WTC11 (cell line): Measurements from ENCODE around the gene SH3BGRL3. TPM values are rescaled to one million over a fixed set of nuclear protein-coding genes. Genes with fewer than 3 reads are reported as not detected.

Source experiments
- ATAC-seq: fragments of 200-7000 bp; cut with Tn5 transposase; 2 replicates; pipeline ENCODE4 v1.10.0; 2021; ENCODE audit warnings: mild to moderate bottlenecking, moderate library complexity
- CTCF ChIA-PET: fragments of 300-600 bp; sonication (Branson Sonifier 250); formaldehyde crosslinking; loops from one replicate; lab custom pipeline; 2021; ENCODE audit warnings: antibody characterized with exemption; lab: Charles Lee
- POLR2A ChIA-PET: fragments of 350-600 bp; sonication (Branson Sonifier 250); formaldehyde crosslinking; loops from one replicate; lab custom pipeline; 2021; ENCODE audit warnings: antibody characterized with exemption; lab: Charles Lee
- DNase-seq: peaks from one replicate; pipeline ENCODE4 v3.0.0; 2021; ENCODE audit warnings: low spot score
- H3K27ac Mint-ChIP-seq: 2 replicates; pipeline ENCODE4 v1.8.0; 2021; ENCODE audit warnings: mixed read lengths
- H3K27me3 Mint-ChIP-seq: 2 replicates; pipeline ENCODE4 v1.8.0; 2021; ENCODE audit warnings: low read depth, mild to moderate bottlenecking, moderate library complexity, mixed read lengths
- H3K36me3 Mint-ChIP-seq: 2 replicates; pipeline ENCODE4 v1.8.0; 2021; ENCODE audit warnings: mixed read lengths
- H3K4me1 Mint-ChIP-seq: 2 replicates; pipeline ENCODE4 v1.8.0; 2022; ENCODE audit warnings: mixed read lengths
- H3K4me3 Mint-ChIP-seq: 2 replicates; pipeline ENCODE4 v1.8.0; 2021; ENCODE audit warnings: mild to moderate bottlenecking, moderate library complexity, mixed read lengths
- H3K9me3 Mint-ChIP-seq: 2 replicates; pipeline ENCODE4 v1.8.0; 2021; ENCODE audit warnings: mixed read lengths
- ELF4 ChIP-seq: sonication (generic); formaldehyde crosslinking; IDR thresholded peaks from 2 replicates; pipeline ENCODE4 v1.8.1; 2022; ENCODE audit warnings: low read depth, mild to moderate bottlenecking, moderate library complexity, missing genetic modification reagents
- EMX1 ChIP-seq: fragments of 250-450 bp; sonication (Bioruptor Pico); IDR thresholded peaks from 2 replicates; pipeline ENCODE4 v1.8.0; 2021; ENCODE audit warnings: mild to moderate bottlenecking
- IRF2 ChIP-seq: sonication (generic); formaldehyde crosslinking; IDR thresholded peaks from 2 replicates; pipeline ENCODE4 v1.8.0; 2022; ENCODE audit warnings: low read depth, missing genetic modification reagents, borderline replicate concordance
- JUN ChIP-seq: sonication (generic); formaldehyde crosslinking; IDR thresholded peaks from 2 replicates; pipeline ENCODE4 v1.8.0; 2023; ENCODE audit warnings: mild to moderate bottlenecking, missing genetic modification reagents
- SMAD3 ChIP-seq: sonication (generic); formaldehyde crosslinking; IDR thresholded peaks from 2 replicates; pipeline ENCODE4 v1.8.0; 2022; ENCODE audit warnings: missing genetic modification reagents, mild to moderate bottlenecking, borderline replicate concordance
- total RNA-seq: library from RNA; stranded (reverse); gene quantifications from 3 replicates; pipeline ENCODE4 v1.2.3, GENCODE V29; 2021
- TF ChIP-seq, protein P1 (sequence below): sonication (generic); formaldehyde crosslinking; IDR thresholded peaks from 2 replicates; pipeline ENCODE4 v1.8.0; 2022; ENCODE audit warnings: mild to moderate bottlenecking, missing genetic modification reagents
- TF ChIP-seq, protein P2 (sequence below): sonication (generic); formaldehyde crosslinking; IDR thresholded peaks from 2 replicates; pipeline ENCODE4 v1.8.1; 2022; ENCODE audit warnings: mild to moderate bottlenecking, moderate library complexity, missing genetic modification reagents
- TF ChIP-seq, protein P3 (sequence below): sonication (generic); formaldehyde crosslinking; IDR thresholded peaks from 2 replicates; pipeline ENCODE4 v1.8.0; 2023; ENCODE audit warnings: mild to moderate bottlenecking, missing genetic modification reagents
- TF ChIP-seq, protein P4 (sequence below): sonication (generic); formaldehyde crosslinking; IDR thresholded peaks from 2 replicates; pipeline ENCODE4 v1.8.1; 2022; ENCODE audit warnings: low read depth, mild to moderate bottlenecking, moderate library complexity, missing genetic modification reagents, borderline replicate concordance
- TF ChIP-seq, protein P5 (sequence below): fragments of 250-450 bp; sonication (Bioruptor Pico); conservative IDR thresholded peaks from 2 replicates; pipeline ENCODE4 v1.9.0; 2021; ENCODE audit warnings: mild to moderate bottlenecking
- TF ChIP-seq, protein P6 (sequence below): fragments of 200-600 bp; IDR thresholded peaks from 2 replicates; pipeline ENCODE4 v1.8.0; 2022; ENCODE audit warnings: antibody characterized with exemption

SH3BGRL3 gene
- total RNA-seq, 1 experiment from 2014 or later = 70.8 TPM

DNA sequence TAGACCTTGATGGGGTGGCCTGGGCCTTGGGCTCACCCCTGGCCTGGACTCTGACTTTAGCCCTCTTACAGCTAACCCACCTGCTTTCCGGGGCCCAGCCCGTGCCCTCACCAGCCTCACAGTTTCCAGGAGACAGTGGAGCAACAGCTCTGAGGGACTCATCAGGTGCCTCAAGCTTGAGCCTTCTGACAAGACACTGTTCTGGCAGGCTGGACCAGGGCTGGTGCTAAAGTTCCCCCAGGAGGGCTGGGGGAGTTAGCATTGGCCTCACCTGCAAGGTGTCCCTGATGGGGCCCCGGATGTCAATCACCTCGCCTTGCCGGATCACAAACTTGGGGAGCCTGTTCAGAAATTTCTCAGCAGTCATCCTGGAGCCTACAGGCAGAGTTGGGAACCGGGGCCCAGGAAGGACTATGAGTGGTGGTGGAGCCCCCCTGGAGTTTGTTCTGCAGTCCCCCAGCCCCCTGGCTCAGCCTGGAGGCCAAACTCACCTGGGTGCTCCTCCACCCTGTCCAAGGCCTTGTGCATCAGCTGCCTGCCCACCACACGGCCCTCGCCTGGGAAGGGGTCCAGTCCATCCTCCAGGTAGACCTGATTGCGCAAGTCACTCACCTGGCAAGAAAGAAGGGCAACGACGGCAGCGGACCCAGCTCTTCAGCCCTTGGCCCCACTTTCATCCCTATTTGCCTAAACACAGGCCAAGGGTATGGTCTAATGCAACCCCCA lies 4.1 kb downstream of the SH3BGRL3 start (continued):
- no peak for TF ChIP-seq EMX1 (CRISPR knock-in tag)
- TF ChIP-seq, protein P1, sequence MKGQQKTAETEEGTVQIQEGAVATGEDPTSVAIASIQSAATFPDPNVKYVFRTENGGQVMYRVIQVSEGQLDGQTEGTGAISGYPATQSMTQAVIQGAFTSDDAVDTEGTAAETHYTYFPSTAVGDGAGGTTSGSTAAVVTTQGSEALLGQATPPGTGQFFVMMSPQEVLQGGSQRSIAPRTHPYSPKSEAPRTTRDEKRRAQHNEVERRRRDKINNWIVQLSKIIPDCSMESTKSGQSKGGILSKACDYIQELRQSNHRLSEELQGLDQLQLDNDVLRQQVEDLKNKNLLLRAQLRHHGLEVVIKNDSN = no peak
- TF ChIP-seq, protein P2, sequence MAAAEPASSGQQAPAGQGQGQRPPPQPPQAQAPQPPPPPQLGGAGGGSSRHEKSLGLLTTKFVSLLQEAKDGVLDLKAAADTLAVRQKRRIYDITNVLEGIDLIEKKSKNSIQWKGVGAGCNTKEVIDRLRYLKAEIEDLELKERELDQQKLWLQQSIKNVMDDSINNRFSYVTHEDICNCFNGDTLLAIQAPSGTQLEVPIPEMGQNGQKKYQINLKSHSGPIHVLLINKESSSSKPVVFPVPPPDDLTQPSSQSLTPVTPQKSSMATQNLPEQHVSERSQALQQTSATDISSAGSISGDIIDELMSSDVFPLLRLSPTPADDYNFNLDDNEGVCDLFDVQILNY = no peak
- no peak for TF ChIP-seq SMAD3 (CRISPR knock-in tag)
- TF ChIP-seq, protein P3, sequence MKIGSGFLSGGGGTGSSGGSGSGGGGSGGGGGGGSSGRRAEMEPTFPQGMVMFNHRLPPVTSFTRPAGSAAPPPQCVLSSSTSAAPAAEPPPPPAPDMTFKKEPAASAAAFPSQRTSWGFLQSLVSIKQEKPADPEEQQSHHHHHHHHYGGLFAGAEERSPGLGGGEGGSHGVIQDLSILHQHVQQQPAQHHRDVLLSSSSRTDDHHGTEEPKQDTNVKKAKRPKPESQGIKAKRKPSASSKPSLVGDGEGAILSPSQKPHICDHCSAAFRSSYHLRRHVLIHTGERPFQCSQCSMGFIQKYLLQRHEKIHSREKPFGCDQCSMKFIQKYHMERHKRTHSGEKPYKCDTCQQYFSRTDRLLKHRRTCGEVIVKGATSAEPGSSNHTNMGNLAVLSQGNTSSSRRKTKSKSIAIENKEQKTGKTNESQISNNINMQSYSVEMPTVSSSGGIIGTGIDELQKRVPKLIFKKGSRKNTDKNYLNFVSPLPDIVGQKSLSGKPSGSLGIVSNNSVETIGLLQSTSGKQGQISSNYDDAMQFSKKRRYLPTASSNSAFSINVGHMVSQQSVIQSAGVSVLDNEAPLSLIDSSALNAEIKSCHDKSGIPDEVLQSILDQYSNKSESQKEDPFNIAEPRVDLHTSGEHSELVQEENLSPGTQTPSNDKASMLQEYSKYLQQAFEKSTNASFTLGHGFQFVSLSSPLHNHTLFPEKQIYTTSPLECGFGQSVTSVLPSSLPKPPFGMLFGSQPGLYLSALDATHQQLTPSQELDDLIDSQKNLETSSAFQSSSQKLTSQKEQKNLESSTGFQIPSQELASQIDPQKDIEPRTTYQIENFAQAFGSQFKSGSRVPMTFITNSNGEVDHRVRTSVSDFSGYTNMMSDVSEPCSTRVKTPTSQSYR (CRISPR knock-in tag) = no peak
- TF ChIP-seq, protein P4, sequence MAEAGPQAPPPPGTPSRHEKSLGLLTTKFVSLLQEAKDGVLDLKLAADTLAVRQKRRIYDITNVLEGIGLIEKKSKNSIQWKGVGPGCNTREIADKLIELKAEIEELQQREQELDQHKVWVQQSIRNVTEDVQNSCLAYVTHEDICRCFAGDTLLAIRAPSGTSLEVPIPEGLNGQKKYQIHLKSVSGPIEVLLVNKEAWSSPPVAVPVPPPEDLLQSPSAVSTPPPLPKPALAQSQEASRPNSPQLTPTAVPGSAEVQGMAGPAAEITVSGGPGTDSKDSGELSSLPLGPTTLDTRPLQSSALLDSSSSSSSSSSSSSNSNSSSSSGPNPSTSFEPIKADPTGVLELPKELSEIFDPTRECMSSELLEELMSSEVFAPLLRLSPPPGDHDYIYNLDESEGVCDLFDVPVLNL (CRISPR knock-in tag) = no peak
- TF ChIP-seq, protein P5, sequence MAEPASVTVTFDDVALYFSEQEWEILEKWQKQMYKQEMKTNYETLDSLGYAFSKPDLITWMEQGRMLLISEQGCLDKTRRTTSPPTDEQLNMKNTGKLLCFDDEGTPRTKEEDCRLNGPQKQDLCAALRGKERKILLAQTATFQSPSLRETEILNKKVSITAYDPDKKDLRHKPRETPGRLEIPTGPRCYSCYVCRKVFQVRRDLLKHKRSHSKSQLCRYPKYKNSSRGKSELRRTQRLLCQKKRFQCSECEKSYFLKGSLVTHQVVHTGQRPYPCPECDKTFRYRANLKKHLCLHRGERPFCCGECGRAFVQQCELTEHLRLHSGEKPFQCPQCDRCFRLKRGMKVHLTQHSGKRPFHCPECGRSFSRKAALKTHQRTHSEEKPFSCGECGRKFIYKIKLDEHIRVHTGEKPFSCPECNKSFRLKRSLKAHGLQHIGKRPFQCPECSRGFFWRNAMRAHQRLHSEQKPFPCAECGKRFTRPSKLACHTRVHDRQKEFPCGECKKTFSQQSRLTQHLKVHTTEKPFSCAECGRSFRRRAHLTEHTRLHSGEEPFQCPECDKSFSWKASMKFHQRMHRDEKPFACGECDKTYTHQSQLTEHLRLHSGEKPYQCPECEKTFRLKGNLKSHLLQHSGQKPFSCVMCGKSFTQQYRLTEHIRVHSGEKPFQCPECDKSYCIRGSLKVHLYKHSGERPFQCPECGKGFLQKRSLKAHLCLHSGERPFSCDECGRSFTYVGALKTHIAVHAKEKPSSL (CRISPR knock-in tag) = no peak
- no peak for TF ChIP-seq JUN
- TF ChIP-seq, all 79 proteins: peak for 0

DNA sequence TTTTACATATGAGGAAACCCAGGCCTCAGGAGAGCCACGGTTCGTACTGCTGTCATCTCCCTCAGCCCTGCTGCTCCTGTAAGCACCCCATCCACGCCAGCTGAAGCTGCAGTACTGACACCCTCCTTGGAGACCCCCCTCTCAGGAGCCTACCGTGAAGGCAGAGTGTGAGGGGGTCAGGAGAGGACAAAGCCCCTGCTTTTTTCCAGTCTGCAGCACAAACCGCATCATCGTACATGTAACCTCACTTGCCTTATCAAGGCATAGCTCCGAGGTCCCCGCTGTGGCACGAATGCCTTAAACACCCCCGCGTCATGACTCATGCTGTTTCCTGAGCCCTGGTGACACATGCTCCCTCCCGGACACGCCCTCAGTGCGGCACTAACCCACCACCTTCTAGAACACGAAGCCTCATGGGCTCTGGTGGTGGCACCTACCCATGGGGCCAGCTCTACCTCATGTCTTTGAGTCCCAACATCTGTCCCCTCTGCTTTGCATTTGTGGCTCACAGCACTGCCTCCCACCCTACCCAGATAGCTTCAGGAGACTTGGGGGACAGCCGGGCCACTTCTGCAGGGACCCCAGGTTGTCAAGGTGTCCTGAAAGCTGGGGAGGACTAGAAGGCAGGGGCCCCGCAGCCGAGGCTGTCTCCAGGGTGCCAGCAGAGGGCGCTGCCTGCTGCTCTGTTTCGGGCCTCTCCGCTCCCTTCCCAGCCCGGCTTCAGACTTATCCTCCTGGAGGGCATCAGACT lies 4.9 kb downstream of the SH3BGRL3 start:
- H3K4me3 Mint-ChIP-seq = no peak overlapping the region
- CTCF ChIA-PET = interaction anchor here (0.6 to 11.1 kb wide), 54 partner anchors 9 to 580 kb away, joined by 3 to 306 read pairs (median 5); partner anchors contain the start of genes CATSPER4, CD52, CEP85 and CNKSR1
- TF ChIP-seq IRF2 (CRISPR knock-in tag) (no peak), ELF4 (CRISPR knock-in tag) (no peak)
- TF ChIP-seq, protein P6, sequence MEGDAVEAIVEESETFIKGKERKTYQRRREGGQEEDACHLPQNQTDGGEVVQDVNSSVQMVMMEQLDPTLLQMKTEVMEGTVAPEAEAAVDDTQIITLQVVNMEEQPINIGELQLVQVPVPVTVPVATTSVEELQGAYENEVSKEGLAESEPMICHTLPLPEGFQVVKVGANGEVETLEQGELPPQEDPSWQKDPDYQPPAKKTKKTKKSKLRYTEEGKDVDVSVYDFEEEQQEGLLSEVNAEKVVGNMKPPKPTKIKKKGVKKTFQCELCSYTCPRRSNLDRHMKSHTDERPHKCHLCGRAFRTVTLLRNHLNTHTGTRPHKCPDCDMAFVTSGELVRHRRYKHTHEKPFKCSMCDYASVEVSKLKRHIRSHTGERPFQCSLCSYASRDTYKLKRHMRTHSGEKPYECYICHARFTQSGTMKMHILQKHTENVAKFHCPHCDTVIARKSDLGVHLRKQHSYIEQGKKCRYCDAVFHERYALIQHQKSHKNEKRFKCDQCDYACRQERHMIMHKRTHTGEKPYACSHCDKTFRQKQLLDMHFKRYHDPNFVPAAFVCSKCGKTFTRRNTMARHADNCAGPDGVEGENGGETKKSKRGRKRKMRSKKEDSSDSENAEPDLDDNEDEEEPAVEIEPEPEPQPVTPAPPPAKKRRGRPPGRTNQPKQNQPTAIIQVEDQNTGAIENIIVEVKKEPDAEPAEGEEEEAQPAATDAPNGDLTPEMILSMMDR = peak; percentile 86

More for the DNA sequence above, 4.9 kb downstream of the SH3BGRL3 start:
- H3K9me3 Mint-ChIP-seq = no peaks in the 10 kb centered on the region
- peak overlapping the region; percentile 81 for H3K27ac Mint-ChIP-seq
- H3K4me1 Mint-ChIP-seq = peaks cover 37% of the 10 kb centered on the region
- ATAC-seq (peak; percentile 54), DNase-seq (peak; percentile 86)
- POLR2A ChIA-PET = interaction anchor here (1.4 to 1.8 kb wide), 5 partner anchors 9 to 132 kb away, joined by 4 to 8 read pairs (median 5); partner anchors contain the start of gene LIN28A
- H3K27me3 Mint-ChIP-seq = no peaks in the 10 kb centered on the region; the same call in 1 of the 2 replicates
- H3K36me3 Mint-ChIP-seq = no peaks in the 10 kb centered on the region
